ENCODE data around the gene ACADVL. TPM values are rescaled to one million over a fixed set of nuclear protein-coding genes. Genes with fewer than 3 reads are reported as not detected.
"Not testable (repeated sequence)": the region's sequence is repeated elsewhere in the genome, so short reads cannot be mapped to it uniquely, and the experiment has no call there.

The ACADVL gene
- total and polyA plus RNA-seq, 7 donors, result 211 to 587 (median 353) TPM

- Histone ChIP-seq H3K4me3 (peak overlapping the region in 3 of 4 donors; percentile 14 to 41 (median 34)), H3K4me1 (peaks cover 0 to 18% (median 16%) of the 10 kb centered on the region in 4 donors), H3K27ac (no peak overlapping the region), H3K36me3 (no peaks in the 10 kb centered on the region), H3K9me3 (no peaks in the 10 kb centered on the region), H3K27me3 (peaks cover 0 to 50% (median 26%) of the 10 kb centered on the region in 3 donors)
- TF ChIP-seq POLR2A (IDR thresholded peaks at IDR 0.05), result no peak
- no peak for TF ChIP-seq EP300 (IDR thresholded peaks at IDR 0.05)
- TF ChIP-seq CTCF (IDR thresholded peaks at IDR 0.05), result no peak
- TF ChIP-seq POLR2AphosphoS5 (IDR thresholded peaks at IDR 0.05), result no peak
- 4 to 6% methylated on average over 18 of the region's 18 CpGs for WGBS, 2 donors
- DNase-seq, result peak; percentile 62
- intact Hi-C loops (cut with DNase I), result loop anchor here (2.0 kb wide), 1 partner anchor 125 kb away; no protein-coding TSS in a partner anchor
These were observed 41.7 kb upstream of the ACADVL start for GRCh38 chr17:7177954-7178477.

DNA sequence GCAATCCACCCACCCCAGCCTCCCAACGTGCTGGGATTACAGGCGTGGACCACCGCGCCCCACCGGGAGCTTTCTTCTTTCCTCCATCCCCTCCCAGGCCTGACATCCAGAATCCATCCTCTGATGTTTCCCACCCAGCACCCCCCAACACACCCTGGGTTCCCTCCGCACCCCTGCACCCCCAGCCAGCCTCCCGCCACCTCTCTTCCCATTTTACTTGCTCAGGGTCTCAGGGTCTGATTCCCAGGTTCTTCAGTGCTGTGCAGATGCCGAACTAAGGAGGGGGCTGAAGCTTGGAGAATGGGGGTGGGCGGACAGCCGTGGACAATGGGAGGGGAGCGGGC lies 40.8 kb upstream of the ACADVL start:
- H3K36me3 ChIP-seq, result no peaks in the 10 kb centered on the region
- peak; percentile 53 for DNase-seq
- H3K4me1 ChIP-seq, result peaks cover 0 to 17% (median 16%) of the 10 kb centered on the region in 4 donors
- intact Hi-C loops (cut with DNase I), result no loop called here
- no peak overlapping the region for H3K4me3 ChIP-seq
- 74 to 83% methylated on average over 11 of the region's 11 CpGs for WGBS, 2 donors
- H3K27ac ChIP-seq, result no peak overlapping the region
- peaks cover 0 to 45% (median 21%) of the 10 kb centered on the region in 3 donors for H3K27me3 ChIP-seq
- TF ChIP-seq POLR2AphosphoS5 (IDR thresholded peaks at IDR 0.05) (no peak), POLR2A (IDR thresholded peaks at IDR 0.05) (no peak), CTCF (IDR thresholded peaks at IDR 0.05) (no peak), EP300 (IDR thresholded peaks at IDR 0.05) (no peak)
- H3K9me3 ChIP-seq, result no peaks in the 10 kb centered on the region

DNA sequence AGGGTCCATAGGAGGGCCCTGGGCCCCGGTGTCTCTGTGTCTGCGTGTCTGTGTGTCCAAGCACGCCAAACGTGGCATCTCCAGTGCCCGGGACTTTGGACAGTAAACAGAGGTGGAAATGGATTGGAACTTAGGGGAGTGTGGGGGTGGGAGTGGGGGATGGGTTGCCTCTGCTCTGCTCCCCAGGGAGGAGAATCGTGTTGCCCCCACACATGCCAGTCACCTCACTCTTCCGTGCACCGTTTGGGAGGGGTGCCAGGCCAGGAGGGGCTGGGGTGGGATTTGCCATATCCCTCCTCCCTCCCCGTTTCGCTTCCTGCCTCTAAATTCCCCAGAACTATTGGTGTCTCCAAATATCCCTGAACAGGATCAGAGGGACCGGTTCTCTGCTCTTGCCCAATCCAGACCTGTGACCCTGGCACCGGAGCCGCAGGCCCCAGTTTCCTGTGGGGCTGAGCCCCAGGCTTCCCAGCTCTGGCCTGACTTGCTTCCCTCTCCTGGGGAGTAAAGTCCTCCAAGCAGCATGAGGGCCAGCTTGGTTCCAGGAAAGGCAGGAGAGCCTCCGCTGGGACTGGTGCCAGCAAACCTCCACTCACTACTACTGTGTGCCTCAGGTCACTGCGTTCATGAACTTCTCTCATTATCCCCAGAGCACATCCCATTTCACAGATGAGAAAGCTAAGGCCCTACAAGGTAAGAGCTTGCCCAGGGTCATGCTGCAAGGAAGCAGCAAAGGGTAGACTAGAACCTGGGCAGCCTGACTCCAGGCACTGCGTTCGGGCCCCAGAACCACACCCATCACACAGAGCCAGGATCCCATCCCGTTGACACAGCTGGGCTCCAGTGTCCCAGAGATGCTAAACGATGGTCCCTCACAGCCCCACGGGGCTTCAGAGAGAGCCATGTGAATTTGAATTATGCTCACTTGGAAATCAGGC lies 40.2 kb upstream of the ACADVL start, which contains the start of gene ASGR1:
Gene ASGR1, minus strand, starts transcription at position 54 of the 938 bp plus-strand sequence. CDS start 807 bp downstream, outside the sequence.
- WGBS, 2 donors, result 48 to 66% methylated on average over 20 of the region's 20 CpGs
- DNase-seq, result peak; percentile 63
- peaks cover 0 to 39% (median 16%) of the 10 kb centered on the region in 3 donors for H3K27me3 ChIP-seq

GRCh38 chr17:7182101-7182500 lies 37.6 kb upstream of the ACADVL start:
- DNase-seq; H3K27ac ChIP-seq; H3K36me3 ChIP-seq; H3K4me3 ChIP-seq; intact Hi-C loops (cut with DNase I); H3K9me3 ChIP-seq: not testable (repeated sequence)
- peaks cover 0 to 12% (median 10%) of the 10 kb centered on the region in 4 donors for H3K4me1 ChIP-seq
- H3K27me3 ChIP-seq, result peaks cover 0 to 13% (median 12%) of the 10 kb centered on the region in 3 donors
- 93 to 97% methylated on average over 2 of the region's 2 CpGs for WGBS, 2 donors

More for the DNA sequence above, 40.2 kb upstream of the ACADVL start, which contains the start of gene ASGR1:
- intact Hi-C loops (cut with DNase I), result no loop called here
- Histone ChIP-seq H3K27ac (no peak within 1 kb of the TSS), H3K4me1 (peaks cover 0 to 16% (median 14%) of the 10 kb centered on the region in 4 donors), H3K4me3 (no peak within 1 kb of the TSS), H3K36me3 (no peaks in the 10 kb centered on the region), H3K9me3 (no peaks in the 10 kb centered on the region)
- TF ChIP-seq POLR2AphosphoS5 (IDR thresholded peaks at IDR 0.05) (no peak), EP300 (IDR thresholded peaks at IDR 0.05) (no peak), POLR2A (IDR thresholded peaks at IDR 0.05) (no peak), CTCF (IDR thresholded peaks at IDR 0.05) (no peak)

- Histone ChIP-seq H3K27me3 (no peaks in the 10 kb centered on the region), H3K9me3 (no peaks in the 10 kb centered on the region), H3K4me1 (no peaks in the 10 kb centered on the region), H3K4me3 (no peak overlapping the region), H3K36me3 (no peaks in the 10 kb centered on the region), H3K27ac (no peak overlapping the region)
- no peak for DNase-seq
- intact Hi-C loops (cut with DNase I), result no loop called here
- TF ChIP-seq POLR2A (IDR thresholded peaks at IDR 0.05), result no peak
- WGBS, 2 donors, result 70 to 83% methylated on average over 7 of the region's 7 CpGs
These were observed 36.2 kb upstream of the ACADVL start for GRCh38 chr17:7183433-7184090.

All from sigmoid colon (tissue), 7 donors.